Epithelial cell of esophagus (primary cell): ENCODE measurements around the gene TMEM120A.
A peak's percentile ranks its signal among the peaks of the same experiment; 100 is the strongest.

Experiments used
- DNase-seq: peaks from one replicate; pipeline ENCODE4 v3.0.0; 2010; ENCODE audit warnings: low read depth
- H3K4me3 ChIP-seq: 2 replicates; pipeline ENCODE4 v1.5.1; 2011; ENCODE audit warnings: mild to moderate bottlenecking, low read length, control low read depth
- TF ChIP-seq, protein P1 (sequence below): IDR thresholded peaks from 2 replicates; pipeline ENCODE4 v1.5.1; 2011; ENCODE audit warnings: low read depth, mild to moderate bottlenecking, low read length, control low read depth, inconsistent platforms; ENCODE audit not compliant: insufficient read depth; ENCODE audit errors: missing control alignments

TMEM120A gene

GRCh38 chr7:75958802-75959543 is 35.4 kb downstream of the TMEM120A start:
- DNase-seq, result no peak
- TF ChIP-seq, protein P1, sequence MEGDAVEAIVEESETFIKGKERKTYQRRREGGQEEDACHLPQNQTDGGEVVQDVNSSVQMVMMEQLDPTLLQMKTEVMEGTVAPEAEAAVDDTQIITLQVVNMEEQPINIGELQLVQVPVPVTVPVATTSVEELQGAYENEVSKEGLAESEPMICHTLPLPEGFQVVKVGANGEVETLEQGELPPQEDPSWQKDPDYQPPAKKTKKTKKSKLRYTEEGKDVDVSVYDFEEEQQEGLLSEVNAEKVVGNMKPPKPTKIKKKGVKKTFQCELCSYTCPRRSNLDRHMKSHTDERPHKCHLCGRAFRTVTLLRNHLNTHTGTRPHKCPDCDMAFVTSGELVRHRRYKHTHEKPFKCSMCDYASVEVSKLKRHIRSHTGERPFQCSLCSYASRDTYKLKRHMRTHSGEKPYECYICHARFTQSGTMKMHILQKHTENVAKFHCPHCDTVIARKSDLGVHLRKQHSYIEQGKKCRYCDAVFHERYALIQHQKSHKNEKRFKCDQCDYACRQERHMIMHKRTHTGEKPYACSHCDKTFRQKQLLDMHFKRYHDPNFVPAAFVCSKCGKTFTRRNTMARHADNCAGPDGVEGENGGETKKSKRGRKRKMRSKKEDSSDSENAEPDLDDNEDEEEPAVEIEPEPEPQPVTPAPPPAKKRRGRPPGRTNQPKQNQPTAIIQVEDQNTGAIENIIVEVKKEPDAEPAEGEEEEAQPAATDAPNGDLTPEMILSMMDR, result no peak
- no peak overlapping the region for H3K4me3 ChIP-seq

GRCh38 chr7:75957021-75957736 is 37.2 kb downstream of the TMEM120A start:
- TF ChIP-seq, protein P1, result no peak
- DNase-seq, result peak; percentile 46
- no peak overlapping the region for H3K4me3 ChIP-seq

DNA sequence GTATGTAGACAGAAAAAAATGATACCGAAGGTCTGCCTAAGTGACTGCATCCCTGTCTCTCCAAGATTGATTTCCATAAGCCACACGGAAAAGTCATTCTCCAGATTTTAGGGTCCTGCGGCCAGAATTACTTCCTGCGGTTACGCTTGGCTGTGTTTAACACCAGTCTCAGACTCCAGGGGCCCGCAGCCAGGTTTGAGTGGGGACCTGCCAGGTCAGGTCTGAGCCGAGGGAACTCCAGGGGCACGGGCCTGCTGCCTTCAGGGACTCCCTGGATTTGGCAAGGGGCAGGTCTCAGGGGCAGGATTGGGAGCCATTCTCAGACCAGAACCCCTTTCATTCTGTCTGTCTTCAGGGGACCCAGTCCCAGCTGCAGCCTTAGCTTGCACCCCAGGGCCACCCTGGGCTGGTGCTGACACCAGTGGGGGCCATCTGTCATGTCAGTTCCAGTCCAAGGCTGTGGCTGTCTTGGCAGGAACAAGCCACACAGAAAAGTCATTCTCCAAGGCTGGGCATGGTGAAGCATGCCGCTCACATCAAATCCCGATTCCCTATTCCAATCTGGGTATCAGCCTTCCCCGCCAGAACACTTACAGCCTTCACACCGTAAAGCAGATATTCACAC is 39.0 kb downstream of the TMEM120A start:
- TF ChIP-seq, protein P1, result no peak
- H3K4me3 ChIP-seq, result no peak overlapping the region

DNA sequence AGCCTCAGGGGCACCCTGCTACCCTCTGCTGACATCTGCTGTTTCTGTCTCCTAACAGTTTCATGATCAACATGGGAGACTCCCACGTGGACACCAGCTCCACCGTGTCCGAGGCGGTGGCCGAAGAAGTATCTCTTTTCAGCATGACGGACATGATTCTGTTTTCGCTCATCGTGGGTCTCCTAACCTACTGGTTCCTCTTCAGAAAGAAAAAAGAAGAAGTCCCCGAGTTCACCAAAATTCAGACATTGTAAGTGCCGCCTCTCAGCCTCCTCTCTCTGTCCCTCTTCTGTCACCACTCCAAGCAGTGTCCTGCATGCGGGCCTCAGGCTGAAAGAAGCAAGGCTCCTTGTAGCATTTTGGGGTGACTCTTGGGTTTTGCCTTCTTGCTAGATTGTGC is 40.5 kb downstream of the TMEM120A start:
- DNase-seq, result no peak
- TF ChIP-seq, protein P1, result no peak
- H3K4me3 ChIP-seq, result no peak overlapping the region

More for the DNA sequence above, 39.0 kb downstream of the TMEM120A start:
- no peak for DNase-seq

DNA sequence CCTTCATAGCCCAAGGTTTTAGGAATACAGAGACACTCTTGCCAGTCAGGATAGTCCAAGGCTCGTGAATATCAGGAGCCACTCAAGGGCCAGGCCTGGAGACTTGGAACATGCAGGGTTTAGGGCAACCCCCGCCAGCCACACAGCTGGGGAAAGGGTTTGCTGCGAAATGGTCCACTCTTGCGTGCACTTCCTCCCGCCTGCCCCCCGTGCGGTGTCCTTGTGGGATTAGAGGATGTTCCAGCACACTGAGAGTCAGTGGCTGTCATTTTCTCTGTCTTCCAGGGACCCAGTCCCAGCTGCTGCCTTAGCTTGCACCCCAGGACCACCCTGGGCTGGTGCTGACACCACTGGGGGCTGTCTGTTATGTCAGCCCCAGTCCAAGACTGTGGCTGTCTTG is 41.0 kb downstream of the TMEM120A start:
- TF ChIP-seq, protein P1, result no peak
- no peak overlapping the region for H3K4me3 ChIP-seq
- DNase-seq, result no peak

DNA sequence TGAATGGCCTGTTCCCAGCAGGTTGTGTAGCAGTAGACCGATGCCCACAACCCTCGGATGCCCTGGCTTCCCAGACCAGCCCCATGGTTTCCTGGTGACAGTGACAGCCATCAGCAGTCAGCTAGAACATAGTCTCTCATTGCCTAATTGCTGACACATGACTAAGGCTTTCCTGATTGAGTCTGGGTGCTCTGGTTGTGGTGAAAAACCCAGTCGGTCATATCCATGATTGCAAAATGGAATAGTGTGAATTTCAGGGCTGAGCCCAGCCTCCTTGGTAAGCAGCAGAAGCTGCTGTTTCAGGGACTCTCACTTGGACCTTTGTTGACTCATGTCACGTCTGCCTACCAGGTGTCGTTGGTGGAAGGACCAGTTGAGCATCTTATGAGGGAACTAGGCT is 42.9 kb downstream of the TMEM120A start:
- no peak overlapping the region for H3K4me3 ChIP-seq
- TF ChIP-seq, protein P1, result no peak

More for the DNA sequence above, 42.9 kb downstream of the TMEM120A start:
- peak; percentile 93 for DNase-seq
